AG04449 (cell line): ENCODE results near the gene ESRRA.

Experiments used
- CTCF ChIA-PET: fragments of 350-600 bp; formaldehyde crosslinking; extraction: SDS; loops from one replicate; lab custom pipeline; 2021; ENCODE audit warnings: antibody characterized with exemption; lab: Yijun Ruan, JAX
- POLR2A ChIA-PET: fragments of 400-600, 350-600 bp; formaldehyde crosslinking; extraction: SDS; loops from one replicate; lab custom pipeline; 2020; ENCODE audit warnings: antibody characterized with exemption, inconsistent platforms; lab: Yijun Ruan, JAX
- DNase-seq: peaks from one replicate; pipeline ENCODE4 v3.0.0-alpha.2; 2010; ENCODE audit warnings: low read depth, low spot score
- H3K4me3 ChIP-seq: 2 replicates; pipeline ENCODE4 v1.5.1; 2011; ENCODE audit warnings: low read depth, mild to moderate bottlenecking, control low read depth, low read length
- CTCF ChIP-seq: IDR thresholded peaks from one replicate; pipeline ENCODE4 v1.5.1; 2011; ENCODE audit warnings: mild to moderate bottlenecking, moderate library complexity, low read length, control low read depth, inconsistent platforms; ENCODE audit not compliant: insufficient read depth; ENCODE audit errors: missing control alignments

The ESRRA gene

GRCh38 chr11:64268893-64269539 lies 36.3 kb upstream of the ESRRA start:
- DNase-seq: no peak
- ChIA-PET CTCF (interaction anchor here (0.8 to 15.2 kb wide), 7 partner anchors 12 to 65 kb away, joined by 3 to 224 read pairs (median 8); partner anchors contain the start of genes BAD, CATSPERZ, GPR137 and PLCB3), POLR2A (interaction anchor here (0.7 to 5.5 kb wide), 6 partner anchors 11 to 62 kb away, joined by 3 to 61 read pairs (median 9); partner anchors contain the start of genes BAD, FERMT3, PLCB3 and PPP1R14B)
- no peak for TF ChIP-seq CTCF
- peak overlapping the region; percentile 64 for H3K4me3 ChIP-seq

GRCh38 chr11:64269540-64270220 lies 35.6 kb upstream of the ESRRA start:
- POLR2A ChIA-PET: interaction anchor here (0.6 to 5.5 kb wide), 14 partner anchors 12 to 85 kb away, joined by 3 to 61 read pairs (median 7); partner anchors contain the start of genes BAD, FERMT3, FKBP2 and GPR137
- H3K4me3 ChIP-seq: peak overlapping the region; percentile 69
- CTCF ChIA-PET: interaction anchor here (0.8 to 15.2 kb wide), 11 partner anchors 14 to 269 kb away, joined by 3 to 224 read pairs (median 4); partner anchors contain the start of genes BAD, CATSPERZ, GPR137 and PLCB3

GRCh38 chr11:64275031-64275800 lies 30.1 kb upstream of the ESRRA start:
- ChIA-PET POLR2A (interaction anchor here (1.1 kb wide), 1 partner anchor 30 kb away, joined by 3 read pairs; no protein-coding TSS in a partner anchor), CTCF (interaction anchor here (1.3 to 5.0 kb wide), 4 partner anchors 8 to 80 kb away, joined by 4 to 20 read pairs (median 8); partner anchors contain the start of gene PLCB3)
- no peak for DNase-seq
- no peak for TF ChIP-seq CTCF
- no peak overlapping the region for H3K4me3 ChIP-seq

More at GRCh38 chr11:64269540-64270220, 35.6 kb upstream of the ESRRA start:
- TF ChIP-seq CTCF: no peak
- DNase-seq: peak; percentile 99

- POLR2A ChIA-PET: interaction anchor here (1.1 kb wide), 1 partner anchor 31 kb away, joined by 3 read pairs; no protein-coding TSS in a partner anchor
- DNase-seq: no peak
- TF ChIP-seq CTCF: no peak
- CTCF ChIA-PET: interaction anchor here (1.3 to 5.0 kb wide), 3 partner anchors 25 to 79 kb away, joined by 4 to 20 read pairs (median 7); partner anchors contain the start of gene PLCB3
- no peak overlapping the region for H3K4me3 ChIP-seq
These were observed 29.5 kb upstream of the ESRRA start for GRCh38 chr11:64275841-64276240.

- no peak for TF ChIP-seq CTCF
- no peak for DNase-seq
- CTCF ChIA-PET: interaction anchor here (1.0 to 5.0 kb wide), 5 partner anchors 24 to 78 kb away, joined by 3 to 20 read pairs (median 4); partner anchors contain the start of gene PLCB3
- POLR2A ChIA-PET: interaction anchor here (0.6 kb wide), 1 partner anchor 57 kb away, joined by 3 read pairs; no protein-coding TSS in a partner anchor
- no peak overlapping the region for H3K4me3 ChIP-seq
These were observed 28.5 kb upstream of the ESRRA start for GRCh38 chr11:64276653-64277431.
